GM12873 (cell line): ENCODE data around the gene SYT3.

Experiments
- CTCF ChIP-seq: IDR thresholded peaks from 2 replicates; pipeline ENCODE4 v1.5.1; 2012; ENCODE audit warnings: low read depth, mild to moderate bottlenecking, moderate library complexity, low read length, control low read depth; ENCODE audit not compliant: insufficient read depth; ENCODE audit errors: missing control alignments

SYT3 gene

DNA sequence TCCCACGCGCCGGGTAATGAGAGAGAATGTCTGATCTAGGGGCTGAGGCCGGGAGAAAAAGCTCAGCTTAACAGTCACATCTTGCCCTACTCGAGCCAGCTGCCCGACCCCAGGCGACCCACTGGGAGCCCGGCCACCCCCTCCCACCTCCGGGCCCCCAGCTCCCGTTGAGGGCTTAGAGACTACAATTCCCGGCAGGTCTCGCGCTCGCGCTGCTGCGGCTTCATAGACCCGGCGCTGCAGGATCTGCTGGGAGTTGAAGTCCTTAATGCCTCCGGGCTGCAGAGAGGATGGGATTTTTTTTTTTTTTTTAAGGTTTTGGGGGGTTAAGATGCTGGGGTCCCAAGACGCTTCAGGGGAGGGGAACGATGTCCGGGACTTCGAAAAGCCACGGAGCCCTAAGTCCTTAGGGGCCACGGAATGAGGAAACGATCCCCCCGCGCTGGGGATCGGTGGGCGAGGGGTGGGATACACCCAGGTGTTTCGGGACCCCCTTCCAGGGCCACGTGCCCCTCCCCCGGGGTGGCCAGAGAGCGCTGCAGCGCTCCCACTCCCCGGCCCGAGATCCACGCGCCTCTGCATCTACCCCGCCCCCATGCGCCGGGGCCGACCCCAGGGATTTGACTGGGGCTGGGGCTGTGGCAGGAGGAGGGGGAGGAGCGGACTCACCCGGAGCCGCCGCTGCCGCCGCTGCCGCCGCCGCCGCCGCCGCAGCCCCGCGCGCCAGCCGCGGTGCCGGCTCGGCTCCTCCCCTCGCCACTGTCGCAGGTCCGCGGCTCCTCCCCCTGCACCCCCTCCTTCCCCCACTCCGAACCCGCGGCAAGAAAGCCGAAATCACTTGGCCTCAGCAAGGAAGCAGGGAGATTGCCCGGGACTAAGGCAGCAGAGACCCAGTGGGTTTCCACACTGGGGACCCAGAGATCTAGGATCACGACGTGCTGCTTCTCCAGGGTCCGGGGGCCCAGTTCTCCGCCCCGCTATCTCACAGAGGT, at the start of gene SYT3:
SYT3 (minus strand) TSS at position 761 of the 992 bp plus-strand sequence. CDS start 2,470 bp downstream, outside the sequence.
- no peak for TF ChIP-seq CTCF

- no peak for TF ChIP-seq CTCF
Observed at GRCh38 chr19:50688766-50689165, 49.1 kb upstream of the SYT3 start.

- no peak for TF ChIP-seq CTCF
Observed at GRCh38 chr19:50686310-50687032, 46.8 kb upstream of the SYT3 start.

GRCh38 chr19:50679177-50680125, 39.8 kb upstream of the SYT3 start:
- TF ChIP-seq CTCF: no peak

DNA sequence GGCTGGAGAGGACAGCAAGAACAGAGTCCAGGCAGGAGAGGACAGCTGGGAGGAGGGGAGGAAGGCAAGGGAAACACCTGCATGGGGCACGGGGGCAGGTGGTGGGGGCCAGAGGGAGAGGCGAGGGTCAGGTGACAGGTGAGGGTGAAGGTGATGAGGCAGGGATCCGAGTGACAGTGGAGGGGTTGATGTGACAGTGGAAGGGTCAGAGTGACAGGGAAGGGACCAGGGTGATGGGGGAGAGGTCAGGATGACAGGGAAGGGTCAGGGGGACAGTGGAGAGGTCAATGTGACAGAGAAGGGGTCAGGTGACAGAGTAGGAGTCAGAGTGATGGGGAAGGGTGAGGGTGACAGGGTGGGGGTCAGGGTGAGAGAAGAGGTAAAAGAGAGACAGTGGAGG, 38.6 kb upstream of the SYT3 start:
- no peak for TF ChIP-seq CTCF

DNA sequence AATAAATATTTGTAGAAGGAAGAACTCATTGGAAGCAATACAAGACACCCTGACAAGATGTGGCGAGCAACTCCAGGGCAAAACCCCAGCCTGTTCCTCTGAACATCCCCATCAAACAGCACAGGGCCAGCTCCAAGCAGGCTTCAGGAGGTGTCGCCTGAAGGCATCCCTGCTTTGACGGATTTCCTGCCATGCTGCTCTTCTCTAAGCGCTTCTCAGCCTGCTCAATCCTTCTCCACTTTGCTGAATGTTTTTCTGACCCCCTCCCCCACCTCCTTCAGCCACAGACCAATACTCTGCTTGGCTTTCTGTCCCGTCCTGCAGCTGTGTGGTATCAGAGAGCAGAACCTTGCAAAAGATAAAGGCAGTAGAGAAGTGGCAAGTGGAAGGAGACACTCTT, 38.0 kb upstream of the SYT3 start:
- TF ChIP-seq CTCF: no peak
